RCC 7860 (cell line): ENCODE data around the gene PCNX1.
"Not testable (repeated sequence)": the region's sequence is repeated elsewhere in the genome, so short reads cannot be mapped to it uniquely, and the experiment has no call there.

ENCODE experiments used
- DNase-seq: peaks from one replicate; pipeline ENCODE4 v3.0.0-alpha.2; 2015; ENCODE audit warnings: low spot score
- FAIRE-seq: peaks from 2 replicates; lab custom pipeline; 2012; peaks lifted over from hg19 to GRCh38; lab: Jason Lieb, UNC

PCNX1 gene

GRCh38 chr14:70907176-70907995 lies at the start of gene PCNX1:
Gene PCNX1 (plus strand): TSS chr14:70907459. CDS start chr14:70907851, 392 bp downstream.
- DNase-seq (peak; percentile 48), FAIRE-seq (no peak)

GRCh38 chr14:70857496-70857890 lies 49.8 kb upstream of the PCNX1 start:
- FAIRE-seq (no peak), DNase-seq (peak; percentile 32)

GRCh38 chr14:70858641-70859040 lies 48.6 kb upstream of the PCNX1 start:
- no peak for DNase-seq
- FAIRE-seq: no peak

- FAIRE-seq, DNase-seq: not testable (repeated sequence)
Measured at GRCh38 chr14:70866992-70867391, 40.3 kb upstream of the PCNX1 start.

- no peak for DNase-seq
- FAIRE-seq: no peak
Measured at GRCh38 chr14:70871001-70871400, 36.3 kb upstream of the PCNX1 start.

GRCh38 chr14:70871863-70872677 lies 35.2 kb upstream of the PCNX1 start:
- no peak for FAIRE-seq
- DNase-seq: no peak

DNA sequence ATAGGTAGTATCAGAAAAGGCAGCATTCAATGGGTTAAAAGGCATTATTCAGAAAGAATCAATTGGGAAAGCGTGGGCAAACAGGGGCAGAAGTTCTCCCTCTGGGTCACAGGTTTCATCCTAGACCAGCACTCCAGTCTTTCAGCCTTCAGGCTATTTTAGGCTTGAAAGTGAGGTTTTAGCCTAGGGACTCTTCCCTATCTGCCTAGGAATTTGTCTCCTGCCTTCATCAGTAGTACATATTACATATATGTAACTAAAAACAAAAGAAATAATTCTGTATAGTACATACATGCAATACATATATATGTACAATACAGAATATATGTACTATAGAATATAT lies 34.6 kb upstream of the PCNX1 start:
- DNase-seq: no peak
- no peak for FAIRE-seq

DNA sequence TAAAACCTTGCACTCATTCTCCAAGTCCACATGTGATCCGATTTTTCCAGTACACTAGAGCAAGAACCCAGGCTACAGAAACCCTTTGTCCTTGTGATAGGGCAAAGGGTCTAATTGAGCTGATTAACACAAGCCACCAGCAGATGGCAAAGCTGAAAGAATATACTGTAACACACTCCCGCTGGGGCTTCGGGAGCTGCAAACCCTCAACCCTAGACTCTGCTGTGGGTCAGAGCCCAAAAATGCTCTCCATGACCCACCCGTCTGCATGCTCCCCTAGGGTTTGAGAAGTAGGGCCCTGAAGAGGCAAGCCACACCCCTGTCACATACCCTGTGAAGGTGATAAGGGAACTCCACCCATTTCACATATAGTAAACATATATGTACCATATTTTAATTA lies 33.6 kb upstream of the PCNX1 start:
- FAIRE-seq (no peak), DNase-seq (no peak)

- not testable (repeated sequence) for DNase-seq, FAIRE-seq
Measured at GRCh38 chr14:70875811-70876460, 31.3 kb upstream of the PCNX1 start.

- FAIRE-seq (no peak), DNase-seq (no peak)
Measured at GRCh38 chr14:70879448-70879847, 27.8 kb upstream of the PCNX1 start.

DNA sequence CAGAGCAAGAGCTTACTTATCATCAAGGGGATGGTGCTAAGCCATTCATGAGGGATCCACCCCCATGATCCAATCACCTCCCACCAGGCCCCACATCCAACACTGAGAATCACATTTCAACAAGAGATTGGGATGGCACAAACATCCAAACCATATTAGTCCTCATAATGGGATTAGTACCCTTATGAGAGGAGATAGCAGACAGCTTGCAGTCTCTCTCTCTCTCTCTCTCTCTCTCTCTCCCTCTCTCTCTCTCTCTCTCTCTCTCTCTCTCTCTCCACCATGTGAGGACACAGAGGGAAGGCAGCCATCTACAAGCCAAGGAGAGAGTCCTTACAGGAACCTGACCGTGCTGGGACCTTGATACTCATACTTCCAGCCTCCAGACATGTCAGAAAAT lies 26.4 kb upstream of the PCNX1 start:
- DNase-seq, FAIRE-seq: not testable (repeated sequence)

DNA sequence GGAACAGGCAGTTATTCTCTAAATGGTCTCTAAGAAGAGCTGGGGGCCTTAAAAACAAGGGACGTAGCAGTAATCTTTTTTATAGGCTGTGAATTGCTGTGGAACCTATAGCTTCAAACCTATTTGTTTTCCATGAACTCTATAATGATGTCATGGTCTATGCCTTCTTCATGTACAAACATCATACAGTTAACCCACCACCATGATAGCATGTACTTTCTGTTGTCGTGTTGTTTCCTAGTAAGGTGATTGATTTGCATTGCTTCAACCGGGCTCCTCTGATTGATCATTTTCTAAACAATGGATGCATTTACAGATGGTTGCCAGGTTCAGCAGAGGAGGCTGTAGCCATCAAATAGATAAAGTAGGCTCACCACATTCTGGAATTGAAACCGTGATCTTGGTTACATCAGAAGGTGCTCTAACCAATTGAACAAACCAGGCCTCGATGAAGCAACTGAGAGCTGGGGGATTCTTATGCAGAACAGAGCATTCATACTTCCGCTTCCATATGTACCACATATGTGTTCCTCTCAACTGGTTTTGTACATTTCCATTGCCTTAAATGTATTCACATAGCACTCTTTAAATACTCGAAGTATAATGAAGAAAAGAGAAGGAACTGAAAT lies 25.6 kb upstream of the PCNX1 start:
- FAIRE-seq: no peak
- no peak for DNase-seq

- no peak for FAIRE-seq
- peak; percentile 20 for DNase-seq
Measured at GRCh38 chr14:70882776-70883492, 24.3 kb upstream of the PCNX1 start.

- FAIRE-seq (no peak), DNase-seq (no peak)
Measured at GRCh38 chr14:70884595-70885342, 22.5 kb upstream of the PCNX1 start.

DNA sequence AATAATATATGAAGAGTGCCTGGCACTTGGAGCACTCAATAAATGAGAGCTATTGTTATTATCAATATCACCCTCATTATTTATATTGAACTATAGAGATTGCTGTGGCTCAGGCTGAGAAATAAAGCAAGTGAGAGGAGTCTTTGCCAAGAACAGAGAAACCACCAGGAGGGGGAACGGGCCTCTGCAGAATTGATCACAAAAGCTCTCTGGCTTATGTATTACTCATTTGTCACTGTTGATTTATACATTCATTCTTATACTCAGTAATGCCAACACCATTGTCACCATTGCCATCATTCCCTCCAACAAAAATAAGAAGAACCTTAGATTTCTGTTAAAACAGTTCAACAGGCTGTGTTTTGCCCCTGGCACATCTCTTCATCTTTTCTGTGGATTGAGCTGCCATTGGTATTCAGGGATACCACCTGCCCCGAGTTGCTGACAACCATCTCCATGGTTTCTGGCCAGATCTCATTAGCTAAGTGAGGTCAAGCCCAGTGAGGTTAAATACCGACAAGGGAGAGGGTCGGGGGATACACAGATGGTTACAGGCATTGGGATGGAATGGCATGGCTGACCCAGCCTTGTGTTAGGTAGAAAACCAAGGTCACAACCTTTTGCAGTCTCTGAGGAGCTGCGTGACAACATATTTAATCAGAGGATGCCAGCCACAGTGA lies 21.8 kb upstream of the PCNX1 start:
- FAIRE-seq (no peak), DNase-seq (no peak)

DNA sequence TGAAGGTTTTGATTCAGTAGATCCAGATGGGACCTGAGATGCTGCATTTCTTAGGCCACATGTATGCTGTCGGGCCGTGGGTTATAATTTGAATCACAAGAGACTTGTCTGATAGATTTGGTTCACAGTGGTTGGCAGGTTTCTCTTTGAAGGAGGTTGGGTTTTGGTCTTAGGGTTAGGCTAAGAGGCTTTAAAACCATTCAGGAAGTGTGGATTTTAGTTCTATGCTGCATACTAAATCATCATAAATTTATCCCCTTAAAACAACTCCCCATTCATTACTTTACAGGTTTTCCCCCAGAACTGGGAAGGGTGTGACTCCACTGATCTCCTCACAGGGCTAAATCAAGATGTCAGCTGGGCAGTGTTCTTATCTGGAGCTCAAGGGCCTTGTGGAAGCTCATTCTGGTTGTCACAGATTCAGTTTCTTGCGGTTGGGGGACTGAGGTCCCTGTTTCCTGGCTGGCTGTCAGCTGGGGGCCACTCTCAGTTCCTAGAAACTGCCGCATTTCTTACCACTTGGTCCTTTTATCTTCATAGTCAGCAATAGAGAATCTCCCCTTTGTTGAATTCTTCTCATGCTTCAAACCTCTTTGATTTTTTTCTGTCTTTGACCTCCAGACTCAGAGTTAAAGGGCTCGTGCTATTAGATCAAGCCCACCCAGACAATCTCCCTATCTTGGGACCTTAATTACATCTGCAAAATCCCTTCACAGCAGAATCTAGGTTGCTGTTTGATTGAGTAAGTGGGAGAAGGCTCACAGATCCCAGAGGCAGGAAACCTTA lies 20.6 kb upstream of the PCNX1 start:
- no peak for FAIRE-seq
- no peak for DNase-seq

DNA sequence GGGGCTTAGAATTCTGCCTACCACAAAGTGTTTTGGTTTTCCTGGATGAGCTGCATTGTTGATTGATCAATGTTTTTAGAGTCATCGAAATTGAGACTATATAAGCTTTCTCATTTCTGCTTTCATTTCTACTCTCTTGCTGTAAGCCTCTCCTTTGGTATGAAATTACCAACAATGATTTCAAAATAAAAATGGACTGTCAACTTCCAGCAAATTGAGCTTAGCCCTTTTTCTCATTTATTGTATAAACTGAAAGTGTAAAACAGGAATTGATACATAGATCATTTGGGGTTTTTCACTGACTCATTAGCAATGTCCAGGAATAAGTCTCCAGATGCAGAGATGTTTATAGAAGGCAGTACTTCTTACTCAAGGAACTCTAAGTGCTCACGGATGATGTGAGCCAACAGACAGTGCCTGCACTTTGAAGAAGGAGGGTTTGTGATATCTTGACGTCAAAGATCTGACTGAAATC lies 20.0 kb upstream of the PCNX1 start:
- DNase-seq (no peak), FAIRE-seq (no peak)
